Measurements from ENCODE around the gene DIP2C. TPM values are rescaled to one million over a fixed set of nuclear protein-coding genes. Genes with fewer than 3 reads are reported as not detected.

The DIP2C gene
- total RNA-seq, 4 donors from 2014 or later, result 8.4 to 22.7 (median 16.8) TPM

- Histone ChIP-seq H3K36me3 (no peaks in the 10 kb centered on the region), H3K27me3 (no peaks in the 10 kb centered on the region), H3K4me1 (peaks cover 0 to 5% (median 0%) of the 10 kb centered on the region in 4 donors), H3K9me3 (peaks cover 0 to 6% (median 0%) of the 10 kb centered on the region in 4 donors), H3K27ac (no peak overlapping the region), H3K4me3 (no peak overlapping the region)
- no peak for DNase-seq
- TF ChIP-seq CTCF (IDR thresholded peaks at IDR 0.05) (no peak), POLR2A (IDR thresholded peaks at IDR 0.05) (no peak)
Measured at GRCh38 chr10:640673-641045, 48.8 kb downstream of the DIP2C start.

GRCh38 chr10:639751-640672 lies 49.5 kb downstream of the DIP2C start:
- TF ChIP-seq CTCF (IDR thresholded peaks at IDR 0.05) (no peak), POLR2A (IDR thresholded peaks at IDR 0.05) (no peak)
- H3K27ac ChIP-seq, result no peak overlapping the region
- no peak for DNase-seq

GRCh38 chr10:639001-639750 lies 50.3 kb downstream of the DIP2C start:
- Histone ChIP-seq H3K27ac (no peak overlapping the region), H3K4me3 (no peak overlapping the region), H3K9me3 (no peaks in the 10 kb centered on the region), H3K36me3 (no peaks in the 10 kb centered on the region), H3K27me3 (no peaks in the 10 kb centered on the region), H3K4me1 (peaks cover 0 to 5% (median 0%) of the 10 kb centered on the region in 4 donors)
- TF ChIP-seq CTCF (IDR thresholded peaks at IDR 0.05), result no peak
- TF ChIP-seq POLR2A (IDR thresholded peaks at IDR 0.05), result no peak
- DNase-seq, result no peak

More at GRCh38 chr10:639751-640672, 49.5 kb downstream of the DIP2C start:
- H3K4me3 ChIP-seq, result no peak overlapping the region
- H3K4me1 ChIP-seq, result peaks cover 0 to 5% (median 0%) of the 10 kb centered on the region in 4 donors
- H3K27me3 ChIP-seq, result no peaks in the 10 kb centered on the region
- no peaks in the 10 kb centered on the region for H3K36me3 ChIP-seq
- H3K9me3 ChIP-seq, result peaks cover 0 to 4% (median 0%) of the 10 kb centered on the region in 4 donors

- Histone ChIP-seq H3K4me1 (peaks cover 0 to 5% (median 0%) of the 10 kb centered on the region in 4 donors), H3K9me3 (no peaks in the 10 kb centered on the region), H3K27ac (no peak overlapping the region), H3K36me3 (no peaks in the 10 kb centered on the region), H3K27me3 (no peaks in the 10 kb centered on the region), H3K4me3 (no peak overlapping the region)
- DNase-seq, result no peak
- no peak for TF ChIP-seq CTCF (IDR thresholded peaks at IDR 0.05)
Measured at GRCh38 chr10:637771-638195, 51.7 kb downstream of the DIP2C start.

GRCh38 chr10:637221-637620 lies 52.2 kb downstream of the DIP2C start:
- Histone ChIP-seq H3K4me1 (peaks cover 0 to 1% (median 0%) of the 10 kb centered on the region in 4 donors), H3K36me3 (no peaks in the 10 kb centered on the region), H3K9me3 (no peaks in the 10 kb centered on the region), H3K27me3 (no peaks in the 10 kb centered on the region), H3K27ac (no peak overlapping the region), H3K4me3 (no peak overlapping the region)
- no peak for DNase-seq
- TF ChIP-seq CTCF (IDR thresholded peaks at IDR 0.05), result no peak
